Measurements from ENCODE around the gene METRNL.
"Not testable (repeated sequence)": the region's sequence is repeated elsewhere in the genome, so short reads cannot be mapped to it uniquely, and the experiment has no call there.

METRNL gene

GRCh38 chr17:83053021-83053681 lies 26.3 kb upstream of the METRNL start:
- peak; percentile 36 for DNase-seq

GRCh38 chr17:83053739-83054451 lies 25.5 kb upstream of the METRNL start:
- DNase-seq, result no peak

- DNase-seq, result no peak
These were observed 24.8 kb upstream of the METRNL start for GRCh38 chr17:83054518-83055125.

- DNase-seq, result not testable (repeated sequence)
These were observed 24.2 kb upstream of the METRNL start for GRCh38 chr17:83055176-83055575.

GRCh38 chr17:83055911-83056582 lies 23.4 kb upstream of the METRNL start:
- DNase-seq, result peak; percentile 86

GRCh38 chr17:83056583-83057396 lies 22.6 kb upstream of the METRNL start:
- no peak for DNase-seq

GRCh38 chr17:83057397-83057761 lies 22.0 kb upstream of the METRNL start:
- DNase-seq, result no peak

GRCh38 chr17:83057793-83058265 lies 21.6 kb upstream of the METRNL start:
- DNase-seq, result no peak

- no peak for DNase-seq
These were observed 21.1 kb upstream of the METRNL start for GRCh38 chr17:83058266-83058798.

GRCh38 chr17:83061586-83061985 lies 17.8 kb upstream of the METRNL start:
- no peak for DNase-seq

GRCh38 chr17:83062011-83062817 lies 17.2 kb upstream of the METRNL start:
- DNase-seq, result no peak

GRCh38 chr17:83062818-83063671 lies 16.4 kb upstream of the METRNL start:
- DNase-seq, result no peak

- DNase-seq, result no peak
These were observed 15.2 kb upstream of the METRNL start for GRCh38 chr17:83064021-83064731.

GRCh38 chr17:83064732-83065659 lies 14.4 kb upstream of the METRNL start:
- no peak for DNase-seq

GRCh38 chr17:83065660-83066542 lies 13.5 kb upstream of the METRNL start:
- no peak for DNase-seq

- DNase-seq, result not testable (repeated sequence)
These were observed 12.9 kb upstream of the METRNL start for GRCh38 chr17:83066543-83066890.

GRCh38 chr17:83067071-83067717 lies 12.2 kb upstream of the METRNL start:
- no peak for DNase-seq
